SK-N-SH treated with all-trans-retinoic acid at 6 μM for 48 hours (cell line): ENCODE data around the gene XPO4.
"Not testable (repeated sequence)": the region's sequence is repeated elsewhere in the genome, so short reads cannot be mapped to it uniquely, and the experiment has no call there.

ENCODE experiments used
- CSDC2 ChIP-seq: fragments of 250-450 bp; sonication (Bioruptor Pico); IDR thresholded peaks from 2 replicates; pipeline ENCODE4 v1.5.0; 2020; ENCODE audit warnings: mild to moderate bottlenecking, moderate library complexity
- GLIS3 ChIP-seq: fragments of 250-450 bp; sonication (Bioruptor Pico); IDR thresholded peaks from 2 replicates; pipeline ENCODE4 v1.5.0; 2020; ENCODE audit warnings: mild to moderate bottlenecking, moderate library complexity
- RARB ChIP-seq: fragments of 250-450 bp; sonication (Bioruptor Pico); IDR thresholded peaks from 2 replicates; pipeline ENCODE4 v1.8.0; 2021; ENCODE audit warnings: mild to moderate bottlenecking, moderate library complexity
- TCF4 ChIP-seq: fragments of 250-450 bp; sonication (Bioruptor Pico); IDR thresholded peaks from 2 replicates; pipeline ENCODE4 v1.8.0; 2021; ENCODE audit warnings: mild to moderate bottlenecking, moderate library complexity, borderline replicate concordance
- ZFP3 ChIP-seq: fragments of 250-450 bp; sonication (Bioruptor Pico); IDR thresholded peaks from 2 replicates; pipeline ENCODE4 v1.5.0; 2020; ENCODE audit warnings: mild to moderate bottlenecking, moderate library complexity
- ZNF565 ChIP-seq: fragments of 450-650 bp; formaldehyde crosslinking; conservative IDR thresholded peaks from 2 replicates; pipeline ENCODE4 v1.5.0; 2020; ENCODE audit warnings: low read depth, mild to moderate bottlenecking, moderate library complexity
- ZNF70 ChIP-seq: fragments of 450-650 bp; formaldehyde crosslinking; IDR thresholded peaks from 2 replicates; pipeline ENCODE4 v1.5.0; 2020; ENCODE audit warnings: mild to moderate bottlenecking, moderate library complexity
- TF ChIP-seq, protein P1 (sequence below): fragments of 250-450 bp; sonication (Bioruptor Pico); IDR thresholded peaks from 2 replicates; pipeline ENCODE4 v1.8.0; 2021; ENCODE audit warnings: low read depth, mild to moderate bottlenecking, moderate library complexity, borderline replicate concordance

DNA sequence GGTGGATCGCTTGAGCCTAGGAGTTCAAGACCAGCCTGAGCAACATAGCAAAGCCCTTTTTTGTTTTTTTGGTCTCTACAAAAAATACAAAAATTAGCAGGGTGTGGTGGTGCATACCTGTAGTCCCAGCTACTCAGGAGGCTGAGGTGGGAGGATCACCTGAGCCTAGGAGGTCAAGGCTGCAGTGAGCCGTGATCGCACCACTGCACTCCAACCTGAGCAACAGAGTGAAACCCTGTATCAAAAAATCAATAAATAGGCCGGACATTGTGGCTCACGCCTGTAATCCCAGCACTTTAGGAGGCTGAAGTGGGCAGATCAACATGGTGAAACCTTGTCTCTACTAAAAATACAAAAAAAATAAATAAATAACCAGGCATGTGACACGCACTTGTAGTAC, 13.1 kb upstream of the XPO4 start:
- TF ChIP-seq ZNF565, TCF4, CSDC2, ZNF70, ZFP3, RARB, GLIS3 (CRISPR knock-in tag): not testable (repeated sequence)
- TF ChIP-seq, protein P1, sequence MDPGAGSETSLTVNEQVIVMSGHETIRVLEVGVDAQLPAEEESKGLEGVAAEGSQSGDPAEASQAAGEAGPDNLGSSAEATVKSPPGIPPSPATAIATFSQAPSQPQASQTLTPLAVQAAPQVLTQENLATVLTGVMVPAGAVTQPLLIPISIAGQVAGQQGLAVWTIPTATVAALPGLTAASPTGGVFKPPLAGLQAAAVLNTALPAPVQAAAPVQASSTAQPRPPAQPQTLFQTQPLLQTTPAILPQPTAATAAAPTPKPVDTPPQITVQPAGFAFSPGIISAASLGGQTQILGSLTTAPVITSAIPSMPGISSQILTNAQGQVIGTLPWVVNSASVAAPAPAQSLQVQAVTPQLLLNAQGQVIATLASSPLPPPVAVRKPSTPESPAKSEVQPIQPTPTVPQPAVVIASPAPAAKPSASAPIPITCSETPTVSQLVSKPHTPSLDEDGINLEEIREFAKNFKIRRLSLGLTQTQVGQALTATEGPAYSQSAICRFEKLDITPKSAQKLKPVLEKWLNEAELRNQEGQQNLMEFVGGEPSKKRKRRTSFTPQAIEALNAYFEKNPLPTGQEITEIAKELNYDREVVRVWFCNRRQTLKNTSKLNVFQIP (CRISPR knock-in tag) = not testable (repeated sequence)
